Stimulated activated CD8-positive, alpha-beta memory T cell treated with anti-CD3 and anti-CD28 coated beads, Interleukin-15, amount 100 ng/mL, for 24 hours (primary cell): ENCODE data around the gene ZNF511.

Experiments used
- DNase-seq: peaks from one replicate; pipeline ENCODE4 v3.0.0-alpha.2; 2020; ENCODE audit warnings: low read depth

The ZNF511 gene

GRCh38 chr10:133274751-133275683 is 33.7 kb upstream of the ZNF511 start:
- DNase-seq = no peak

- no peak for DNase-seq
Observed at GRCh38 chr10:133275684-133276092, 33.0 kb upstream of the ZNF511 start.

GRCh38 chr10:133276100-133276434 is 32.6 kb upstream of the ZNF511 start:
- DNase-seq = no peak

GRCh38 chr10:133276435-133277201 is 32.1 kb upstream of the ZNF511 start, which contains the start of gene ADAM8:
ADAM8 (minus strand) TSS chr10:133276868; CDS start chr10:133276817, 51 bp downstream.
- no peak for DNase-seq

GRCh38 chr10:133277277-133277992 is 31.3 kb upstream of the ZNF511 start:
- no peak for DNase-seq

- DNase-seq = no peak
Observed at GRCh38 chr10:133277993-133278576, 30.6 kb upstream of the ZNF511 start.

GRCh38 chr10:133278577-133279265 is 30.0 kb upstream of the ZNF511 start:
- no peak for DNase-seq

- DNase-seq = no peak
Observed at GRCh38 chr10:133279326-133280226, 29.1 kb upstream of the ZNF511 start.

GRCh38 chr10:133280391-133281059 is 28.2 kb upstream of the ZNF511 start:
- no peak for DNase-seq

GRCh38 chr10:133281084-133281483 is 27.6 kb upstream of the ZNF511 start:
- no peak for DNase-seq

GRCh38 chr10:133281628-133282372 is 26.9 kb upstream of the ZNF511 start:
- no peak for DNase-seq

GRCh38 chr10:133282846-133283390 is 25.8 kb upstream of the ZNF511 start:
- DNase-seq = no peak

GRCh38 chr10:133283931-133284330 is 24.8 kb upstream of the ZNF511 start:
- no peak for DNase-seq

GRCh38 chr10:133285217-133285616 is 23.5 kb upstream of the ZNF511 start:
- DNase-seq = no peak

GRCh38 chr10:133286366-133286765 is 22.3 kb upstream of the ZNF511 start:
- no peak for DNase-seq

GRCh38 chr10:133287832-133288500 is 20.7 kb upstream of the ZNF511 start:
- DNase-seq = no peak

GRCh38 chr10:133289761-133290160 is 19.0 kb upstream of the ZNF511 start:
- no peak for DNase-seq
